SU-DHL-6 (cell line): ENCODE results near the gene DOCK8.

Experiments used
- H2AFZ ChIP-seq: fragments of 200-600 bp; sonication (generic); 2 replicates; pipeline ENCODE4 v1.6.1; 2014; ENCODE audit warnings: low read depth, mild to moderate bottlenecking, moderate library complexity, mixed read lengths, antibody characterized with exemption, low read length; ENCODE audit not compliant: severe bottlenecking
- H3F3A ChIP-seq: fragments of 200-600 bp; shearing (Covaris generic); 2 replicates; pipeline ENCODE4 v1.6.0; 2016; ENCODE audit warnings: antibody characterized with exemption, mild to moderate bottlenecking; ENCODE audit not compliant: insufficient read depth
- H3K27ac ChIP-seq: fragments of 200-600 bp; sonication (generic); 2 replicates; pipeline ENCODE4 v1.5.1; 2016; ENCODE audit warnings: low read depth, mild to moderate bottlenecking, low read length, moderate library complexity, mixed read lengths
- H3K27me3 ChIP-seq: fragments of 200-600 bp; sonication (generic), shearing (Covaris generic); 2 replicates; pipeline ENCODE4 v1.6.0; 2014; ENCODE audit warnings: mild to moderate bottlenecking, low read length
- H3K36me3 ChIP-seq: fragments of 200-600 bp; sonication (generic); 2 replicates; pipeline ENCODE4 v1.6.1; 2014; ENCODE audit warnings: mild to moderate bottlenecking, low read length, mixed read lengths
- H3K4me2 ChIP-seq: fragments of 300-600, 200-600 bp; shearing (Covaris generic), sonication (generic); 2 replicates; pipeline ENCODE4 v1.6.0; 2014; ENCODE audit warnings: low read length, low read depth, mild to moderate bottlenecking; ENCODE audit not compliant: poor library complexity, severe bottlenecking
- H3K4me3 ChIP-seq: fragments of 200-600 bp; sonication (generic); 2 replicates; pipeline ENCODE4 v1.5.1; 2014; ENCODE audit warnings: antibody characterized with exemption, low read length, mild to moderate bottlenecking, mixed read lengths; ENCODE audit not compliant: insufficient read depth, poor library complexity, severe bottlenecking
- H3K79me2 ChIP-seq: fragments of 200-600 bp; sonication (generic); 2 replicates; pipeline ENCODE4 v1.6.1; 2014; ENCODE audit warnings: mild to moderate bottlenecking, low read length, moderate library complexity; ENCODE audit not compliant: insufficient read depth
- H3K9ac ChIP-seq: fragments of 200-600 bp; sonication (generic); 2 replicates; pipeline ENCODE4 v1.7.0; 2014; ENCODE audit warnings: mild to moderate bottlenecking, low read length
- H3K9me2 ChIP-seq: fragments of 200-600 bp; sonication (generic); replicated peaks from 2 replicates; pipeline ENCODE4 v1.6.1; 2014; ENCODE audit warnings: low read length; ENCODE audit not compliant: insufficient read depth
- H3K9me3 ChIP-seq: fragments of 200-600 bp; sonication (generic); 2 replicates; pipeline ENCODE4 v1.6.1; 2014; ENCODE audit warnings: low read length, mixed read lengths; ENCODE audit not compliant: insufficient read depth
- H4K20me1 ChIP-seq: fragments of 200-600 bp; sonication (generic); 2 replicates; pipeline ENCODE4 v1.6.1; 2014; ENCODE audit warnings: low read depth, mild to moderate bottlenecking, antibody characterized with exemption, low read length, moderate library complexity, mixed read lengths
- EZH2phosphoT487 ChIP-seq: fragments of 200-600 bp; sonication (generic), shearing (Covaris generic); conservative IDR thresholded peaks from 2 replicates; pipeline ENCODE4 v1.6.1; 2018; ENCODE audit warnings: mild to moderate bottlenecking, antibody characterized with exemption, low read length, moderate library complexity, mixed read lengths
- TF ChIP-seq, protein P1 (sequence below): fragments of 200-600 bp; sonication (generic); IDR thresholded peaks from one replicate; pipeline ENCODE4 v1.5.1; 2017; ENCODE audit warnings: antibody characterized with exemption, mild to moderate bottlenecking, low read length, moderate library complexity; ENCODE audit not compliant: insufficient read depth, poor library complexity, severe bottlenecking

Gene DOCK8

DNA sequence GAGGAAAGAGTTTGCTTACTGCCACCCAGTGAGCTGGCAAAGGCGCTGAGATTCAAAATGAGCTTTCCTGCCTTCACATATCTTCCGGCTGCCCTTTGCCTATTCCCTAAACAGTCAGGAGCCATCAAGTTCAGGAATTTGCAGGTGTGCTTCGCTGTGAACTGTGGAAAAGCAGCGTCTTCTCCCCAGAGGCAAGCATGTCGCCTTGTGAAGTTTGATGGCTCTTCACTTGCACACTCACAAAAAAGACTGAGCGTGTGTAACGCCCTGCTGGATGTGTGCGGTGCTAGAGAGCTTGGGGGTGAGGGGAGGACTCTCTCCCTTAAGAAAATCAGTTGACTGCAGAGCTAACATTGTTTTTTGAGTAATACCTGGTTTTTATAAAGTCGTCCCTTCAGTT lies 288.7 kb downstream of the DOCK8 start:
- Histone ChIP-seq H2AFZ (peak overlapping the region; percentile 64), H3K4me3 (peak overlapping the region; percentile 60), H3K9ac (peak overlapping the region; percentile 68), H3K27ac (peak overlapping the region; percentile 86), H3K9me2 (no peaks in the 10 kb centered on the region), H3K79me2 (peaks cover 49% of the 10 kb centered on the region), H3K4me2 (peak overlapping the region; percentile 78), H3F3A (peaks cover 35% of the 10 kb centered on the region), H3K27me3 (no peaks in the 10 kb centered on the region), H4K20me1 (0 out of 2 replicates have a peak, but pooled peaks cover under 1% of the 10 kb centered on the region), H3K9me3 (no peaks in the 10 kb centered on the region), H3K36me3 (peaks cover 4% of the 10 kb centered on the region; the same call in 1 of the 2 replicates)
- TF ChIP-seq, protein P1, sequence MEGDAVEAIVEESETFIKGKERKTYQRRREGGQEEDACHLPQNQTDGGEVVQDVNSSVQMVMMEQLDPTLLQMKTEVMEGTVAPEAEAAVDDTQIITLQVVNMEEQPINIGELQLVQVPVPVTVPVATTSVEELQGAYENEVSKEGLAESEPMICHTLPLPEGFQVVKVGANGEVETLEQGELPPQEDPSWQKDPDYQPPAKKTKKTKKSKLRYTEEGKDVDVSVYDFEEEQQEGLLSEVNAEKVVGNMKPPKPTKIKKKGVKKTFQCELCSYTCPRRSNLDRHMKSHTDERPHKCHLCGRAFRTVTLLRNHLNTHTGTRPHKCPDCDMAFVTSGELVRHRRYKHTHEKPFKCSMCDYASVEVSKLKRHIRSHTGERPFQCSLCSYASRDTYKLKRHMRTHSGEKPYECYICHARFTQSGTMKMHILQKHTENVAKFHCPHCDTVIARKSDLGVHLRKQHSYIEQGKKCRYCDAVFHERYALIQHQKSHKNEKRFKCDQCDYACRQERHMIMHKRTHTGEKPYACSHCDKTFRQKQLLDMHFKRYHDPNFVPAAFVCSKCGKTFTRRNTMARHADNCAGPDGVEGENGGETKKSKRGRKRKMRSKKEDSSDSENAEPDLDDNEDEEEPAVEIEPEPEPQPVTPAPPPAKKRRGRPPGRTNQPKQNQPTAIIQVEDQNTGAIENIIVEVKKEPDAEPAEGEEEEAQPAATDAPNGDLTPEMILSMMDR, result no peak
- no peak for TF ChIP-seq EZH2phosphoT487

DNA sequence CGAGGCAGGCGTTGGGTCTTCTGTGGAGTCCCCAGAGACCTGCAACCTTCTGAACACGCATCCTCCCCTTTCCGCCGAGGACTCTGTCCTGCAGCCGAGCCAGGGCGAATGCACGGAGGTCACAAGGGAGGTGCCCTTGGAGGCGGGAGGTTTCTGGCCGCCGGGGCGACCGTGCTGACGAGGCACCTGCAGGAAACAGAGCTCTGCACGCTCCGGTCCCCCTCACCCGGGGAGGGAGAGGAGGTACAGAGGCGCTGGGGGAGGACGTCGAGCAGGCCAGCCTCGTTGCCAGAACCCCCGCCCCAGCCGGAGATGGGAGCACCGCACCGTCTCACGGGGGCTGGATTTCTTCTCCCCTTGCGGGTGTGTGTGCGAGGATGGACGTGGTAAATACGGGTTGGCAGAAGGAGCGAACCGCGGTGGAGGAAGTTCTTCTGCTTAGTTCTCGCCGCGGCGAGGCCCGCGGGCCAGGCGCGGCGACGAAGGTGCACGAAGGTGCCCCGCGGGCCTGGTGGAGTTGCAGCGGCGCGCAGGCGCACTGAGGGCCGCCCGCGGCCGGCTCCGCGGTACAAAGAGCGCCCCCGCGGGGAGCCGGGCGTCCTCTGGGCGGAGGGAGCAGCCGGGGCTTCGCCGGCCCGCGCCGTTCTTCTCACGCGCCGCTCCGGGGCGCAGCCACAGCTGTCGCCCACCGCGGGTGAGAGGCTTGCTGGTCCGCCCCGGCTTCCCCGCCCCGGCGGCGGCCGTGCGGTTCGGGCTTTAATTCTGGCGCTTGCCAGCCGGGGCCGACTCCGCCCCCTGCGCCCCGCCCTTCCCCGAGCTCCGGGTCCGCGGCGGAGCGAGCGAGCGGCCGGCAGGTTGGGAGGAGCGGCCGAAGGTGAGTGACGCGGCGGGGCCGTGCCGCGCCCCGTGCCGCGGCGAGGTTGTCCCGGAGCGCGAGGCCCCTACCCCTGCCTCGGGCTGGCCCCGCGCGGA lies 289.5 kb downstream of the DOCK8 start, which contains the start of gene KANK1:
TSS of gene KANK1 (plus strand) at position 815 of the 972 bp plus-strand sequence.
- H3K27me3 ChIP-seq, result no peaks in the 10 kb centered on the region
- H3K9ac ChIP-seq, result peak within 1 kb of the TSS; percentile 68
- H3K9me2 ChIP-seq, result no peaks in the 10 kb centered on the region
- no peaks in the 10 kb centered on the region for H3K9me3 ChIP-seq
- H3F3A ChIP-seq, result peaks cover 35% of the 10 kb centered on the region
- TF ChIP-seq, protein P1, result peak; percentile 45
- no peak for TF ChIP-seq EZH2phosphoT487
- H3K4me2 ChIP-seq, result peak within 1 kb of the TSS; percentile 78
- peak within 1 kb of the TSS; percentile 64 for H2AFZ ChIP-seq
- H3K4me3 ChIP-seq, result peak within 1 kb of the TSS; percentile 60
- H3K36me3 ChIP-seq, result peaks cover 8% of the 10 kb centered on the region; the same call in 1 of the 2 replicates
- peak within 1 kb of the TSS; percentile 86 for H3K27ac ChIP-seq
- H3K79me2 ChIP-seq, result peaks cover 57% of the 10 kb centered on the region
- H4K20me1 ChIP-seq, result 0 out of 2 replicates have a peak, but pooled peaks cover 5% of the 10 kb centered on the region

GRCh38 chr9:504921-505740 lies 290.5 kb downstream of the DOCK8 start:
- 0 out of 2 replicates have a peak, but pooled peaks cover 5% of the 10 kb centered on the region for H4K20me1 ChIP-seq
- H2AFZ ChIP-seq, result no peak overlapping the region
- no peaks in the 10 kb centered on the region for H3K9me2 ChIP-seq
- TF ChIP-seq, protein P1, result no peak
- TF ChIP-seq EZH2phosphoT487, result no peak
- peaks cover 10% of the 10 kb centered on the region; the same call in 1 of the 2 replicates for H3K36me3 ChIP-seq
- peak overlapping the region; percentile 86 for H3K27ac ChIP-seq
- peak overlapping the region; percentile 68 for H3K9ac ChIP-seq
- H3K4me2 ChIP-seq, result peak overlapping the region; percentile 78
- no peaks in the 10 kb centered on the region for H3K9me3 ChIP-seq
- peaks cover 67% of the 10 kb centered on the region for H3K79me2 ChIP-seq
- no peaks in the 10 kb centered on the region for H3K27me3 ChIP-seq
- peak overlapping the region; percentile 60 for H3K4me3 ChIP-seq
- H3F3A ChIP-seq, result peaks cover 30% of the 10 kb centered on the region
